Measurements from ENCODE around the gene RNASE9.
"Not testable (repeated sequence)": the region's sequence is repeated elsewhere in the genome, so short reads cannot be mapped to it uniquely, and the experiment has no call there.

The RNASE9 gene

DNA sequence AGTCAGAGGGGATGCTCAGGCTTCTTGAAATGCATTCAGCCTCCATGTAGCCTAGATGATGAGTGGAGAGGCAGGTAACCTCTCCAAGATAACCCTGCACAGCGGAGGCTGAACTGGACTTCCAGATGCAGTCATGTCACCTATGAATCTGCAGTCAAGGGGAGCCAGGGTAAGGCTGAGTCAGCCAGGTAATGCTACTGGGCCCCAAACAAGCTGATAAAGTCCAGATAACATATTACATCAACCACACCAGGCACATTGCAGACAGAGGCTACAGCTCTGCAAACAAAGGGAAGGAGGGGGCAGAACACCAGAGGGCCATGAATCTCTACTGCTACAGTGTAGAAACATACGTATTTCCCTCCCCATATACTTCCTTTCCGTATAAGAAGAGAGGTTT is 14.0 kb downstream of the RNASE9 start:
- in situ Hi-C loops (cut with HindIII; ENCODE audit: low pct_ligation_motif_present, low pct_unique_long_range_greater_than_20kb, low sequenced_read_pairs), result no loop called here
- DNase-seq, result no peak

DNA sequence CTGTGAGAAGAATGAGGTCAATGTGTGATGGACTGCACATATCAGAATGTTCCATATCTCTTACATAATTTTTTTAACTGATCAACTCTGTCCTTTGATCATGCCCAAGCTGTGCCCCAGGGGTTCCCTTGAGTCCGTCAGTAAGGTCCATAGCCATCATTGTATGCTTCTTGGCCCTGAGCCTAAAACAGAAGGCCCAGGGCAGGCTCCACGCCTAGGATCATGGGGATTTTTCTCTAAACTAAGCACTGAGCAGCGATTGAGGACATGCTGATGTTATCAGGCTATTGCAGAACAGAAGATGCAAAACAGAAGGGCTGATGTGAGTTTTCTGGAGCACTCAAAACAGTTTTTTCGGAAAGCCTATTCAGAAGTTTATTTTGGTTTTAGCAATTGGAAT is 20.9 kb downstream of the RNASE9 start:
- in situ Hi-C loops (cut with HindIII; ENCODE audit: low pct_ligation_motif_present, low pct_unique_long_range_greater_than_20kb, low sequenced_read_pairs), result no loop called here
- DNase-seq, result no peak

DNA sequence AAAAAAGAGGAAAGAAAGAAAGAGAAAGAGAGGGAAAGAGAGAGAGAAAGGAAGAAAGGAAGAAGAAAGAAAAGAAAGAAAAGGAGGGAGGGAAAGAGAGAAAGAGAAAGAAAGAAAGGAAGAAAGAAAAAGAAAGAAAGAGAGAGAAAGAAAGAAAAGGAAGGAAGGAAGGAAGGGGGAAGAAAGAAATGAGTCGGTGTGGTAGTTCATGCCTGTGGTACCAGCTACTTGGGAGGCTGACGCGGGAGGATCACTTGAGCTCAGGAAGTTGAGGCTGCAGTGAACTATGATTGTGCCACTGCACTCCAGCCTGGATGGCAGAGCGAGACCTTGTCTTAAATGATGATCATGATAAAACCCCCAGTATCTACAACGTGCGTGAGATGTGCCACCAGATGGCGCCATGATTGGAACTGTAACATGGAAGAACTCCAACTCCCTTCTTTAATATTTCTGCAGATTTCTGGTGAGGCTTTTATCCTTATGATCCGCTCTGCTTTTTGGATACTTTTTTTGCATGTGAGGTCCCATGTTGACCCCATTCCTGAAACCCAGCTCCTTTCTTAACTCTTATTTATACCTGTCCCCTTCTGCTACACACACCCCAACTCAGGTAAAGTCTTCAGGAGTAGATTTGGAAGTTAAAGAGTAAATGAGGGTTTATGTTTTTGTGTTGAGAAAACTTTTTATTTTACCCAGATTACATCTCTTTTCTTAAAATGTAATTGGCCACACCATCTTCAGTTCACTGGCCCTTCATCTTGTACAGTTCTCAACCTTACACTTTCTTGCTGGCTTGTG is 29.9 kb downstream of the RNASE9 start:
- in situ Hi-C loops (cut with HindIII; ENCODE audit: low pct_ligation_motif_present, low pct_unique_long_range_greater_than_20kb, low sequenced_read_pairs), result no loop called here
- DNase-seq, result peak; percentile 67

DNA sequence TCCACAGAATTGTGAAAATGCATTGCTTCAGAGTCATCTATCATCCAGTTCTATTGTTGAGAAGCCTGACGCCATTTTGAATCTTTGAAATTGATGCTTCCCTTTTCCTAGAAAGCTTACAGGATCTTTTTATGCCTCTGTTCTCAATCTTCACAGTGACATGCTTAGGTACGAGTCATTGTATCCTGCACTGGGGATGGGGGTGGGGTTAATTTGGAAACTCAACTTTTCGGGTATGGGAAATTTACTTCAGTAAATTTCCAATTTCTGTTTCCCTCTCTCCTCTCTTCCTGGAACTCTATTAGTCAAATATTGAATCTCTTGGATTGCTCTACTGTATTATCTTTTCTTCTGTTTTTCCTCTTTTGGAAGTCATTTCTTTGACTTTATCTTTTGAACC is 31.0 kb downstream of the RNASE9 start:
- no peak for DNase-seq
- in situ Hi-C loops (cut with HindIII; ENCODE audit: low pct_ligation_motif_present, low pct_unique_long_range_greater_than_20kb, low sequenced_read_pairs), result no loop called here

DNA sequence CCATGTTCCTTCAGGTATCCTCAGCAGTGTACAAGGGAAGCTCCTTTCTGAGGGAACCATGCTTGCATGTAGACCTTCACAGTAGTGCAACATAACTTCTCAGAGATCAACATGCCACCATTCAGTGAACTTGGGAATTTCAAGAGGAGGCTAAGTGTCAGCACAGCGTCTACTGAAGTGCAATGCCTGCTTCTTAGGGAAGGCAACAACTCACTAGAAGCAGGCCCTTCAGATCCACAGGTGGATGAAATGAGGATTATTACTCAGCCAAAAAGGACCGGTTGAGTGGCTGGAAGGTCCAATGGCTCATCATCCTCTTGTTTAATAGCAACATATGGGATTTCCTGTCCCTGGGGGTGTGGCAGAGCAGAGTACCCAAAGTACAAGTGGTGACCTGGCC is 36.8 kb downstream of the RNASE9 start:
- in situ Hi-C loops (cut with HindIII; ENCODE audit: low pct_ligation_motif_present, low pct_unique_long_range_greater_than_20kb, low sequenced_read_pairs), result no loop called here
- no peak for DNase-seq

DNA sequence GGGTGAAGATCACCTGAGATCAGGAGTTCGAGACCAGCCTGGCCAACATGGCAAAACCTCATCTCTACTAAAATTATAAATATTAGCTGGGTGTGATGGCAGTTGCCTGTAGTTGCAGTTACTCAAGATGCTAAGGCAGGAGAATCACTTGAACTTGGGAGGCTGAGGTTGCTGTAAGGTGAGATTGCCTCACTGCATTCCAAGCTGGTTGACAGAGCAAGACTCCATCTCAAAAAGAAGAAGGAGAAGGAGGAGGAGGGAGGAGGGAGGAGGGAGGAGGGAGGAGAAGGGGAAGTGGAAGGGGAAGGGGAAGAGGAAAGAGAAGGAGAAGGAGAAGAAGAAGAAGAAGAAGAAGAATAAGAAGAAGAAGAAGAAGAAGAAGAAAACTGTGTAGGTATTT is 38.5 kb downstream of the RNASE9 start:
- no peak for DNase-seq
- in situ Hi-C loops (cut with HindIII; ENCODE audit: low pct_ligation_motif_present, low pct_unique_long_range_greater_than_20kb, low sequenced_read_pairs), result no loop called here

DNA sequence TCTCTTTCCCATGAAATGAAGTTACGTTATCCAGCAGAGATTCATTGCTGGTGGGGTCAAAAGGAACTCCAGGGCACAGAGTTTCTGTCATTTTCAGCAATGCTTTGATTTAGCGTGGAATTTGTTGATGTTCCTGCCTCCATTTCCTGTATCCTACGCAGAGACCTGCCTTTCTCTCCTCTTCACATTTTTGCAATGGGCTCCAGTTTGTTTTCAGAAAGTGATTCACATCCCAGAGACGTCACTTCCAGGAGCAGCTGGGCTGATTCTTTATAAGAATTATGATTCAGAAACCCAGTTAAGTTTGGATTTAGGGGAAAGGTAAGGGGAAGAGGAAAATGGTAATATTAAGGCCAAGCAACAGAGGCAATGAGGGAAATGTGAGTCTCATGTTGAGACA is 43.9 kb downstream of the RNASE9 start:
- no peak for DNase-seq
- in situ Hi-C loops (cut with HindIII; ENCODE audit: low pct_ligation_motif_present, low pct_unique_long_range_greater_than_20kb, low sequenced_read_pairs), result no loop called here

DNA sequence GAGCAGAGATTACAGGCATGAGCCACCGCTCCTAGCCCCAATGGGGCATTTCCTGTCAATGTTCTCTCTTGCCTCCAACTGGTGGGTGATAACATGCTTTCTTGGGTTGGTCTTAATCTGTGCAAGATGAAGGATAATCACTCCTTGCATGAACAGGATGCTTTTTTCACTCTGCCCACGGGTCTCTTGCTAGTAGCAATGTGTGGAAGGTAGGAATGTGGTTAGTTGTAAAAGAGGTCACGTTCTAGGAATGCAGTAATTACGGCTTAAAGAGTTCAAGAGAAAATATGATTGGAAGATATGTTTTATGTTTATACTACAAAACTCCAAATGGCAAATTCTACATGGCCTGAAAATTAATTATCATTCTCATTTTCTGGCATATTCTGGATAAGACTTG is 45.0 kb downstream of the RNASE9 start:
- in situ Hi-C loops (cut with HindIII; ENCODE audit: low pct_ligation_motif_present, low pct_unique_long_range_greater_than_20kb, low sequenced_read_pairs), result no loop called here

DNA sequence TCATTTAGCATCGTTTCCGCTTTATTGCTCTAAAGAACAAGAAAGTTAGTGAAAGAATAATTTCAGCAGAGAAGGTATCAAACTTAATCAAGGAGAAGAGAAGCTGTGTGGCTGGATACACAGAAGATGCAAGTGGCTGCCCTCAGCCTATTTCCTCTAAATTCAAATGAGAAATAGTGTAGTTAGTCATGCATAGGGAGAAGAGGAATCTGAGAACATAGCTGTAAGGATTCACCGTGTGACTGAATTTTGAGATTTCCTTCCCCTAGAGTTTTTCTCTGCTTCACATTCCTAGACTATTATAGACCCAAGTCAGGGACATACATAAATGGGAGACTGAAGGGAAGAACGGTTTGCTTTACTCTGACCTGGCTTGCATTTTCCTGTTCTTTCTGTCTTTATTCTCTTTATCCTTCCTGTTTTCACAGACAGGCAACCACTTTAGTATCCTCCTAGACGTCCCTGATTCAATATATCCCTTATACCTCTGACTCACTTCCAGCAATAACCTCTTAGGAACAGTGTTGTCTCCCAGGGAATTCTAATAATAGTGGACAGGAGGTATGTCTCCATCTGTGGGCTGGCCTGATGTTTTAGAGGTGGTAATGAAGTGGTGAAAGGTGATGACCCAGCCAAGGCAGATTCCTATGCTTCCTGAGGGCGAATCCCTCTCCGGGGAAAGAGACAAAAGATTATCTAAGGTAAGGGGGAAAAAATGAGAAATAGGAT is 48.5 kb downstream of the RNASE9 start:
- in situ Hi-C loops (cut with HindIII; ENCODE audit: low pct_ligation_motif_present, low pct_unique_long_range_greater_than_20kb, low sequenced_read_pairs), result no loop called here
- DNase-seq, result no peak

More for the DNA sequence above, 45.0 kb downstream of the RNASE9 start:
- DNase-seq, result no peak

DNA sequence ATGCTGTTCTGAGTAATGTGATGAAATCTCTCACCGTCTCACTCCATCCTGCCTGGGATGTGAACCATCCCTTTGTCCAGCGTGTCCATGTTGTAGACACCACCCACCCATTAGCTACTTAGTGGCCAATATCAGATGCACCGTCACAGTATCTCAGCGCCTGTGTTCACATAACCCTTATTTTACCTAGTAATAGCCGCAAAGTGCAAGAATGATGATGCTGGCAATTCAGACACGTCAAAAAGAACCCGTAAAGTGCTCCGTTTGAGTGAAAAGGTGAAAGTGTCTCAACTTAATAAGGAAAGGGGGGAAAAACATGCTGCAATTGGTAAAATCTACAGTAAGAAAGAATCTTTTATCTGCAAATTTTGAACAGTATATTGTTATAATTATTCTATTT is 52.5 kb downstream of the RNASE9 start:
- in situ Hi-C loops (cut with HindIII; ENCODE audit: low pct_ligation_motif_present, low pct_unique_long_range_greater_than_20kb, low sequenced_read_pairs), result no loop called here
- no peak for DNase-seq

DNA sequence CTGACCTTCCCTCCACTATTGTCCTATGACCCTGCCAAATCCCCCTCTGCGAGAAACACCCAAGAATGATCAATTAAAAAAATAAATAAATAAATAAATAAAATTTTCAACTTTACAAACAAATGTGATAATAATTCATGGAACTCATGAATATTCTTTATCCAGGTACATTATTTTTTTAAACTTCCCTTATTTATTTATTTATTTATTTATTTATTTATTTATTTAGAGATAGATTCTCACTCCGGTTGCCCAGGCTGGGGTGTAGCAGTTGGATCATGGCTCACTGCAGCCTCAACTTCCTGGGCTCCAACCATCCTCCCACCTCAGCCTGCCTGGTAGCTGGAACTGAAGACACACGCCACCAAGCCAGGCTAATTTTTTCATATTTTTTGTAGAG is 53.3 kb downstream of the RNASE9 start:
- in situ Hi-C loops (cut with HindIII; ENCODE audit: low pct_ligation_motif_present, low pct_unique_long_range_greater_than_20kb, low sequenced_read_pairs); DNase-seq: not testable (repeated sequence)

DNA sequence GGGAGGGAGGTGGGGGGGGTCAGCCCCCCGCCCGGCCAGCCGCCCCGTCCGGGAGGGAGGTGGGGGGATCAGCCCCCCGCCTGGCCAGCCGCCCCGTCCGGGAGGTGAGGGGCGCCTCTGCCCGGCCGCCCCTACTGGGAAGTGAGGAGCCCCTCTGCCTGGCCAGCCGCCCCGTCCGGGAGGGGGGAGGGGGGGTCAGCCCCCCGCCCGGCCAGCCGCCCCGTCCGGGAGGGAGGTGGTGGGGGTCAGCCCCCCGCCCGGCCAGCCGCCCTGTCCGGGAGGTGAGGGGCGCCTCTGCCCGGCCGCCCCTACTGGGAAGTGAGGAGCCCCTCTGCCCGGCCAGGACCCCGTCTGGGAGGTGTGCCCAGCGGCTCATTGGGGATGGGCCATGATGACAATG is 54.1 kb downstream of the RNASE9 start:
- DNase-seq, result not testable (repeated sequence)

DNA sequence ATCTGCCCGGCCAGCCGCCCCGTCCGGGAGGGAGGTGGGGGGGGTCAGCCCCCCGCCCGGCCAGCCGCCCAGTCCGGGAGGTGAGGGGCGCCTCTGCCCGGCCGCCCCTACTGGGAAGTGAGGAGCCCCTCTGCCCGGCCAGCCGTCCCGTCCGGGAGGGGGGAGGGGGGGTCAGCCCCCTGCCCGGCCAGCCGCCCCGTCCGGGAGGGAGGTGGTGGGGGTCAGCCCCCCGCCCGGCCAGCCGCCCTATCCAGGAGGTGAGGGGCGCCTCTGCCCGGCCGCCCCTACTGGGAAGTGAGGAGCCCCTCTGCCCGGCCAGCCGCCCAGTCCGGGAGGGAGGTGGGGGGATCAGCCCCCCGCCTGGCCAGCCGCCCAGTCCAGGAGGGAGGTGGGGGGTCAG is 54.6 kb downstream of the RNASE9 start:
- DNase-seq; in situ Hi-C loops (cut with HindIII; ENCODE audit: low pct_ligation_motif_present, low pct_unique_long_range_greater_than_20kb, low sequenced_read_pairs): not testable (repeated sequence)

More for the DNA sequence above, 54.1 kb downstream of the RNASE9 start:
- in situ Hi-C loops (cut with HindIII; ENCODE audit: low pct_ligation_motif_present, low pct_unique_long_range_greater_than_20kb, low sequenced_read_pairs), result not testable (repeated sequence)
